PC-9 (cell line): ENCODE results near the gene C5orf58.

Experiments
- CTCF ChIP-seq: fragments of 200-600 bp; sonication (generic); conservative IDR thresholded peaks from 2 replicates; pipeline ENCODE4 v1.6.1; 2017; ENCODE audit warnings: mixed run types, antibody characterized with exemption, mild to moderate bottlenecking, moderate library complexity
- EZH2 ChIP-seq: fragments of 200-600 bp; sonication (generic); IDR thresholded peaks from 2 replicates; pipeline ENCODE4 v1.8.0; 2017; ENCODE audit warnings: antibody characterized with exemption, low read depth

GRCh38 chr5:170269579-170269978, 36.8 kb downstream of the C5orf58 start:
- TF ChIP-seq CTCF: no peak
- TF ChIP-seq EZH2: no peak
